GM12801 (cell line): ENCODE data around the gene ATP8A2.

ENCODE experiments used
- CTCF ChIP-seq: IDR thresholded peaks from one replicate; pipeline ENCODE4 v1.5.1; 2011; ENCODE audit warnings: control low read depth; ENCODE audit not compliant: insufficient read length; ENCODE audit errors: extremely low read depth

The ATP8A2 gene

GRCh38 chr13:25847145-25847544 lies 475.4 kb downstream of the ATP8A2 start:
- no peak for TF ChIP-seq CTCF

DNA sequence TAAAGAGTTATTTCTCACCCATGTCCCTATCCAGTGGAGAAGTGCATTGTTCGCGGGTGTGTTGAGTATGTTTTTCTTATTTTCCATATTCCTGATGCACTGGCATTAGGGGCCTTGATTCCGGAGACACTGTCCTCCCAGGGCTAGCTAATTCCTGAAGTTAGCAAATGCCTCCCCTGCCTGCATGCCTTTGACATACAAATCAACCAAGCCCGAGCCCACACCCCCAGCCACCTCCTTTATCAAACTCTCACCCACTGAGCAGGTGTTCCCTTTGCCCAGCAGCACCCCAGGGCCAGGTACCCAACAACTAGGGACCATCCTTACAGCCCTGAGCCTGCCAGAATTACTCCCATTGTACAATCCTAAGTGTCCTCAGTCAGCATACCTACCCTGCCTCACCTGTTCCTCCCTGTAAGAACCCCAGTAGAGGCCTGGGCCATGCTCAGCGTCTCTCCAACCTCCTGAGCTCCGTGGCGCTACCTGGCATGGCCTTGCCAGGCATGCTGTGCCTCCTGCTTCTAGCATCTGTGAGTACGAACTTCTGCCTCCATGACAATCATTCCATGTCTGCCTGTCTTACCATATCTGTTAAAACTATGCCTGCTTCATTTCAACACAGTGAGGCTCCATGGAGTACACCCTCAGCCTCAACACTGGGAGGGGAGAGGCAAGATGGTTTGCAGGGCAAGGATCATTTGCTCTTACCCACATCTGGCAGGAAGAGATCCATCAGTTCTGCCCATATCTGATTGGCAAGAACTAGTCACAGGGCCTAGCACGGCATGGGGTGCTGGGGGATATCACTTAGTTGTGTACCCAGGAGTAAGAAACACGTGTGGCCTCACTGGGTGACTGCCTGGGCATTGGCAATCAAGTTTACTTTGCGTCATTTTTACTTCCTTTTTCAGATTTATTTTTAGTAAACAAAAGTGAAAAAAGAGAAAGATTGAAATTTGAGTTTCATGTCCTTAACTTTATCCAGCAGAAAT lies 476.2 kb downstream of the ATP8A2 start:
- TF ChIP-seq CTCF, result no peak

GRCh38 chr13:25848812-25849745 lies 477.3 kb downstream of the ATP8A2 start:
- TF ChIP-seq CTCF, result no peak

GRCh38 chr13:25857830-25858229 lies 486.1 kb downstream of the ATP8A2 start:
- no peak for TF ChIP-seq CTCF

DNA sequence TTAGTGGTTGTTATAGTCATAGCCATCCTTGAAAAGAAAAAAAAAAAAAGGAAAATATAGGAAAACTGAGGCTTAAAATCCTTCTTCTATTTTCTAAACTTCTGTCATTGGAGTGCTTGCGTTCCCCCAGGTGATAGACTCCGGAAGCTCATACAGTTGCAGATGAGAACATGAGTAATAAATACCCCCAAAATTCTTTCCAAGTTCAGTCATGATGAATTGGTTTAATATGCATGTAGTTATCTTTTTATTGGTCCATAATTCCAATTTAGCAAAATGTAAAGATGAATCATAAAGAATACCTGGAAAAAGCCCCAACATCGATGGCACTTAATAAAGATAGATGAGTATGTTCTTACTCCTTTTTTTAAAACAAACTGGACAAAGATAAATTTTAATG lies 487.8 kb downstream of the ATP8A2 start:
- no peak for TF ChIP-seq CTCF

GRCh38 chr13:25860265-25860664 lies 488.5 kb downstream of the ATP8A2 start:
- TF ChIP-seq CTCF, result no peak

GRCh38 chr13:25860862-25861261 lies 489.1 kb downstream of the ATP8A2 start:
- TF ChIP-seq CTCF, result no peak
